GM23338 (cell line): ENCODE results near the gene PKLR. TPM values are rescaled to one million over a fixed set of nuclear protein-coding genes. Genes with fewer than 3 reads are reported as not detected.

ENCODE experiments used
- ATAC-seq: fragments of 200-7000 bp; cut with Tn5 transposase; 3 replicates; pipeline ENCODE4 v1.9.1; 2020
- DNase-seq: peaks from one replicate; pipeline ENCODE4 v3.0.0-alpha.2; 2015; ENCODE audit warnings: low spot score
- H2AFZ ChIP-seq: fragments of 200-600 bp; sonication (generic); 2 replicates; pipeline ENCODE4 v1.8.0; 2016; ENCODE audit warnings: antibody characterized with exemption, mild to moderate bottlenecking, moderate library complexity
- H3F3A ChIP-seq: fragments of 200-600 bp; sonication (generic); replicated peaks from 2 replicates; pipeline ENCODE4 v1.8.0; 2017; ENCODE audit warnings: antibody characterized with exemption, mixed run types, low read depth
- H3K27ac ChIP-seq: fragments of 200-600 bp; sonication (generic); 2 replicates; pipeline ENCODE4 v1.6.1; 2016; ENCODE audit warnings: low read depth
- H3K27me3 ChIP-seq: fragments of 200-600 bp; sonication (generic); 2 replicates; pipeline ENCODE4 v1.8.0; 2016; ENCODE audit warnings: mild to moderate bottlenecking, mixed run types, moderate library complexity; ENCODE audit not compliant: insufficient read depth
- H3K36me3 ChIP-seq: fragments of 200-600 bp; sonication (generic); 2 replicates; pipeline ENCODE4 v1.8.0; 2016; ENCODE audit warnings: mild to moderate bottlenecking; ENCODE audit not compliant: insufficient read depth
- H3K4me1 ChIP-seq: fragments of 200-600 bp; sonication (generic); 2 replicates; pipeline ENCODE4 v1.8.0; 2016; ENCODE audit warnings: mild to moderate bottlenecking, moderate library complexity; ENCODE audit not compliant: insufficient read depth
- H3K4me2 ChIP-seq: fragments of 200-600 bp; sonication (generic); 2 replicates; pipeline ENCODE4 v1.7.1; 2017; ENCODE audit warnings: mixed run types
- H3K4me3 ChIP-seq: fragments of 200-600 bp; sonication (generic); 2 replicates; pipeline ENCODE4 v1.6.1; 2016; ENCODE audit warnings: mixed run types
- H3K79me2 ChIP-seq: fragments of 200-600 bp; sonication (generic); replicated peaks from 2 replicates; pipeline ENCODE4 v1.8.0; 2017; ENCODE audit warnings: mild to moderate bottlenecking; ENCODE audit not compliant: insufficient read depth
- H3K9me2 ChIP-seq: fragments of 200-600 bp; sonication (generic); 2 replicates; pipeline ENCODE4 v1.8.0; 2017; ENCODE audit not compliant: insufficient read depth
- H4K20me1 ChIP-seq: fragments of 200-600 bp; sonication (generic); replicated peaks from 2 replicates; pipeline ENCODE4 v1.8.0; 2017; ENCODE audit warnings: mild to moderate bottlenecking; ENCODE audit not compliant: insufficient read depth
- H3K27ac Mint-ChIP-seq: 2 replicates; pipeline ENCODE4 v1.8.0; 2020; ENCODE audit warnings: inconsistent platforms, mild to moderate bottlenecking, moderate library complexity, mixed read lengths
- H3K27me3 Mint-ChIP-seq: 3 replicates; pipeline ENCODE4 v1.8.0; 2022; ENCODE audit warnings: low read depth, mild to moderate bottlenecking, moderate library complexity, mixed read lengths, inconsistent platforms; ENCODE audit not compliant: insufficient read depth, poor library complexity
- H3K36me3 Mint-ChIP-seq: 3 replicates; pipeline ENCODE4 v1.8.0; 2021; ENCODE audit warnings: low read depth, mild to moderate bottlenecking, inconsistent platforms, moderate library complexity, mixed read lengths
- H3K4me1 Mint-ChIP-seq: 3 replicates; pipeline ENCODE4 v1.8.0; 2020; ENCODE audit warnings: mild to moderate bottlenecking, inconsistent platforms, mixed read lengths
- H3K4me3 Mint-ChIP-seq: 3 replicates; pipeline ENCODE4 v1.8.0; 2021; ENCODE audit warnings: moderate library complexity, mild to moderate bottlenecking, inconsistent platforms, mixed read lengths
- H3K9me3 Mint-ChIP-seq: 3 replicates; pipeline ENCODE4 v1.8.0; 2020; ENCODE audit warnings: moderate library complexity, mild to moderate bottlenecking, inconsistent platforms, mixed read lengths
- ETS1 ChIP-seq: IDR thresholded peaks from 2 replicates; pipeline ENCODE4 v1.6.1; 2016; ENCODE audit warnings: antibody characterized with exemption
- EZH2 ChIP-seq: fragments of 200-600 bp; sonication (generic); IDR thresholded peaks from one replicate; pipeline ENCODE4 v1.8.0; 2017; ENCODE audit warnings: antibody characterized with exemption, mild to moderate bottlenecking, low read depth; ENCODE audit not compliant: unreplicated experiment
- EZH2phosphoT487 ChIP-seq: fragments of 200-600 bp; sonication (generic); IDR thresholded peaks from one replicate; pipeline ENCODE4 v1.8.1; 2018; ENCODE audit warnings: antibody characterized with exemption; ENCODE audit not compliant: unreplicated experiment
- JUNB ChIP-seq: IDR thresholded peaks from one replicate; pipeline ENCODE4 v1.6.1; 2016; ENCODE audit warnings: antibody characterized with exemption; ENCODE audit not compliant: unreplicated experiment
- STAT1 ChIP-seq: IDR thresholded peaks from one replicate; pipeline ENCODE4 v1.6.1; 2016; ENCODE audit warnings: antibody characterized with exemption; ENCODE audit not compliant: unreplicated experiment
- ZNF114 ChIP-seq: fragments of 250-450 bp; sonication (Bioruptor Pico); IDR thresholded peaks from 2 replicates; pipeline ENCODE4 v1.5.0; 2020; ENCODE audit warnings: mild to moderate bottlenecking, moderate library complexity
- ZNF331 ChIP-seq: fragments of 250-450 bp; sonication (Bioruptor Pico); IDR thresholded peaks from 2 replicates; pipeline ENCODE4 v1.5.0; 2020; ENCODE audit warnings: low read depth, mild to moderate bottlenecking, moderate library complexity
- ZNF462 ChIP-seq: fragments of 250-450 bp; sonication (Bioruptor Pico); IDR thresholded peaks from 2 replicates; pipeline ENCODE4 v1.5.0; 2020; ENCODE audit warnings: mild to moderate bottlenecking, moderate library complexity
- polyA plus RNA-seq: library from polyadenylated mRNA; unstranded; fragments of >200 nt; fragmentation: Nextera tagmentation; extraction: Ambion mirVana; gene quantifications from 2 replicates; pipeline ENCODE4 v1.2.1, GENCODE V29; 2016
- total RNA-seq: library from RNA; depleted of rRNA; stranded (reverse); fragments of >200 nt; shearing (Covaris generic); gene quantifications from 2 replicates; pipeline ENCODE4 v1.2.3, GENCODE V29; 2014

The PKLR gene
- total and polyA plus RNA-seq, 2 experiments from 2014 or later: 2.0 to 3.7 TPM

GRCh38 chr1:155260276-155260675 lies 41.0 kb downstream of the PKLR start:
- Histone ChIP-seq H3K79me2 (peaks cover 10% of the 10 kb centered on the region), H3K4me1 (peaks cover 13% of the 10 kb centered on the region), H3K36me3 (peaks cover 33% of the 10 kb centered on the region), H3K27me3 (no peaks in the 10 kb centered on the region), H3K4me3 (no peak overlapping the region), H3K9me2 (no peaks in the 10 kb centered on the region), H3K4me2 (no peak overlapping the region), H2AFZ (no peak overlapping the region), H3F3A (peaks cover 43% of the 10 kb centered on the region), H3K27ac (no peak overlapping the region), H4K20me1 (no peaks in the 10 kb centered on the region)
- DNase-seq: no peak
- TF ChIP-seq ZNF114 (CRISPR knock-in tag) (no peak), EZH2phosphoT487 (no peak), STAT1 (no peak), ZNF331 (CRISPR knock-in tag) (no peak), ZNF462 (CRISPR knock-in tag) (no peak), EZH2 (no peak), JUNB (no peak), ETS1 (no peak)
- peaks cover 57% of the 10 kb centered on the region for H3K36me3 Mint-ChIP-seq
- H3K4me3 Mint-ChIP-seq: peak overlapping the region; percentile 94; the same call in 1 of the 3 replicates
- H3K9me3 Mint-ChIP-seq: peaks cover 7% of the 10 kb centered on the region; the same call in 1 of the 3 replicates
- H3K27me3 Mint-ChIP-seq: peaks cover 20% of the 10 kb centered on the region
- ATAC-seq: no peak
- H3K4me1 Mint-ChIP-seq: peaks cover 21% of the 10 kb centered on the region
- H3K27ac Mint-ChIP-seq: no peak overlapping the region
